Brain microvascular endothelial cell (primary cell): ENCODE results near the gene ZFR2.

ENCODE experiments used
- DNase-seq: peaks from one replicate; pipeline ENCODE4 v3.0.0-alpha.2; 2020
- H3K27ac ChIP-seq: fragments of 250-450 bp; sonication (Bioruptor Pico); 2 replicates; pipeline ENCODE4 v1.5.1; 2020; ENCODE audit warnings: mild to moderate bottlenecking, moderate library complexity
- H3K27me3 ChIP-seq: fragments of 250-450 bp; sonication (Bioruptor Pico); replicated peaks from 2 replicates; pipeline ENCODE4 v1.5.1; 2020; ENCODE audit warnings: mild to moderate bottlenecking
- H3K36me3 ChIP-seq: fragments of 250-450 bp; sonication (Bioruptor Pico); replicated peaks from 2 replicates; pipeline ENCODE4 v1.5.1; 2020; ENCODE audit warnings: mild to moderate bottlenecking
- H3K4me3 ChIP-seq: 2 replicates; pipeline ENCODE4 v1.5.1; 2011; ENCODE audit warnings: low read depth, mild to moderate bottlenecking, control low read depth, low read length, moderate library complexity
- CTCF ChIP-seq: IDR thresholded peaks from 2 replicates; pipeline ENCODE4 v1.5.1; 2011; ENCODE audit warnings: low read depth, mild to moderate bottlenecking, moderate library complexity, low read length, control low read depth, inconsistent platforms; ENCODE audit errors: missing control alignments
- in situ Hi-C: cut with HindIII; loops from 2 replicates; pipeline ENCODE4 v1.10.0; 2017; ENCODE audit warnings: low sequenced_read_pairs, low pct_ligation_motif_present

ZFR2 gene

DNA sequence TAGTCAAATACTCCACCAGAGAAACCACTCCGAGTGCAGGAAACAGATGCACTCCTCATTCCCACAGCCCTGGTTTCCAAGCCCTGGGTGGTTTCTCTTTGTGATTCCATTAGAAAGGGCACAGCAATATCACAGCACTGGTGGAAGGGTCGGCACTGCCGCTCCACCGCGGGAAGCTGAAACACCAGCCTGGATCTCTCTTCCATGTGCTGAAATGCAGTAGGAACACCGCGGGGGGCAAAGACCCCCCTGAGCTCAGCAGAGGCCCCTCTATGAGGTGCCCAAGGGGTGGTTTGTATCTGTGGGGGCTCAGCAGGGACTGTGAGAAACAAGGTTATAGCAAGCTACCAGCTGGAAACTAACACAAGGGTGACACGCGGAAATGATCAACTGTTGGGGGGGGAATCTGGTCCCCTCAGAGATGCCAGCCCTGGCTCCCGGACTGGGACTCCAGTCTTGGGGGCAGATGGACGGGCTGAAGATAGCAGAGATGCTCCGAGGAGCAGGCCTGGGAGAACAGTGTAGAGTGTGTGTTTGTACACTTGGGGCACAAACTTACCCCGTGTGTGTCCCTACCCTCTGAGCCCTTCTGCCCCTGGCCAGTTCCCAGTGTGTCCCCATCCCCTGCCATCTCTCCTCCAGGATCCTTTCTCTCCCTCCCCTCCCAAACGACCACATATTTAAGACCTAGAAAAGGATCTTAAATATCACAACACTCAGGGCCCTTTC lies 1.8 kb downstream of the ZFR2 start:
- no peak for DNase-seq
- no peak for TF ChIP-seq CTCF
- in situ Hi-C loops, result no loop called here
- Histone ChIP-seq H3K4me3 (no peak overlapping the region), H3K27me3 (peaks cover 38% of the 10 kb centered on the region), H3K36me3 (no peaks in the 10 kb centered on the region), H3K27ac (no peak overlapping the region)

DNA sequence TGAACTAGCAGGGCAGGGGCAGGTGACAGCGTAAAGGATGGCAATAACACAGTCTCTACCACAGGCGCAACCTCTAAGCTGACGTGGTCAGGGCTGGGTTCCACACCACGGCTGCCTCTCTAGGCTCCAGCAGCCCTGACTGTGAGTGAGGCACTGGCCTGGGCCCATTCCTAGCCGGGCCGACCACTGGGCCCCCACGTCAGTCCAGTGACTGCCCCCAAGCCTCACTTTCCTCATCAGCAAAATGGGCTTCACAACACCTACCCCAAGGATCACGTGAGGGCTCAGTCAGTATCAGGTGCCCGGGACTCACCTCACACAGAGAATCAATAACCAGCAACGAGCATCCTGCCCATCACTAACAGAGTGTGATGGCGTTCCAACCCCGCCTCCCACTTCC lies 5.2 kb downstream of the ZFR2 start:
- no peak for TF ChIP-seq CTCF
- no peaks in the 10 kb centered on the region for H3K36me3 ChIP-seq
- H3K27ac ChIP-seq, result no peak overlapping the region
- peaks cover 30% of the 10 kb centered on the region for H3K27me3 ChIP-seq
- H3K4me3 ChIP-seq, result no peak overlapping the region
- in situ Hi-C loops, result no loop called here
- DNase-seq, result no peak

GRCh38 chr19:3862826-3863500 lies 5.9 kb downstream of the ZFR2 start:
- in situ Hi-C loops, result no loop called here
- Histone ChIP-seq H3K36me3 (no peaks in the 10 kb centered on the region), H3K27me3 (peaks cover 27% of the 10 kb centered on the region), H3K27ac (no peak overlapping the region), H3K4me3 (no peak overlapping the region)
- DNase-seq, result no peak
- TF ChIP-seq CTCF, result no peak

DNA sequence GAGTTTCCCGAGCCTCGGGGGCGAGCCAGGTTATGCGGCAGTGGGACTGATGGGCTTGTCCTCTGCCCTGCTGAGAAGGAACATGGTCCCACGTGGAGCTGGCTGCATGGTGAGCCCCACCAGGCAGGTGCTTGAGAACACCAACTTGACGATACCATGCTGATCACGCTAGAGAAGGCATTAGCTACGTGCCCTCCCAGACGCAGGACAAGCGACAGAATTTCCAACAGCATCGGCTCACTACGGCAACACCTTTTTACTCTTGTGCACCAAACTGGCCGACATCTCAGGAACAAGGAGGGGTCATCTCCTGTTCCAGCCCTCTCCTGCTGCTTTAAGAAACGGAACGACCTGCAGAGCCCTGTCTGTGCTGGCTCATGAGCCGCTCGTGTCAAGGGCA lies 8.3 kb downstream of the ZFR2 start:
- no peak for TF ChIP-seq CTCF
- no peak overlapping the region for H3K27ac ChIP-seq
- no peak for DNase-seq
- H3K4me3 ChIP-seq, result no peak overlapping the region
- in situ Hi-C loops, result no loop called here
- no peaks in the 10 kb centered on the region for H3K36me3 ChIP-seq
- H3K27me3 ChIP-seq, result peaks cover 5% of the 10 kb centered on the region

- H3K36me3 ChIP-seq, result no peaks in the 10 kb centered on the region
- H3K4me3 ChIP-seq, result no peak overlapping the region
- no peak overlapping the region for H3K27ac ChIP-seq
- DNase-seq, result no peak
- in situ Hi-C loops, result no loop called here
- H3K27me3 ChIP-seq, result no peaks in the 10 kb centered on the region
- TF ChIP-seq CTCF, result no peak
Observed at GRCh38 chr19:3857449-3858003, 11.3 kb downstream of the ZFR2 start.
